ENCODE data around the gene TFAP2E. TPM values are rescaled to one million over a fixed set of nuclear protein-coding genes. Genes with fewer than 3 reads are reported as not detected.

Gene TFAP2E
- total RNA-seq, 1 donor from 2014 or later: 0.48 TPM

- intact Hi-C loops (cut with DNase I): no loop called here
- no peak for DNase-seq (ENCODE audit: low spot score)
Observed at GRCh38 chr1:35619237-35620121, 46.4 kb downstream of the TFAP2E start.

- no peak for DNase-seq (ENCODE audit: low spot score)
- intact Hi-C loops (cut with DNase I): no loop called here
Observed at GRCh38 chr1:35622510-35623178, 49.5 kb downstream of the TFAP2E start.

DNA sequence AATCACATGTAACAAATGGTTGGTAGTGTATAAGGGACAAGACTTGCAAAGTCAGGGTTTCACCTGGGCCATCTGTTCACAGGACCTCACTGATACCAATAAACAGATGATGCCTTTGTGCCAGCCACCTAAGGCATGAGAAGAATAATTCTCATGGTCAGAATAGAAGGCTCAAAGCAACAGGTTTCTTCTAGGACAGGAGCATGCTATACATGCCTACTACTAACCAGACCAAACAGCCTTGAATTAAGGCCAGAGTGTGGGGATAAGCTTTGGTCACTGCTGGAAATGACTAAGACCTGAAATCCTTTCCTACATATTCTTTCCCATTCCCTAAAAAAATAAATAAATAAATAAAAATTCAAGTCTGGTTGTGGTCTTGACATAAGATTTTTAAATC is 50.7 kb downstream of the TFAP2E start:
- intact Hi-C loops (cut with DNase I): no loop called here
- DNase-seq (ENCODE audit: low spot score): no peak

DNA sequence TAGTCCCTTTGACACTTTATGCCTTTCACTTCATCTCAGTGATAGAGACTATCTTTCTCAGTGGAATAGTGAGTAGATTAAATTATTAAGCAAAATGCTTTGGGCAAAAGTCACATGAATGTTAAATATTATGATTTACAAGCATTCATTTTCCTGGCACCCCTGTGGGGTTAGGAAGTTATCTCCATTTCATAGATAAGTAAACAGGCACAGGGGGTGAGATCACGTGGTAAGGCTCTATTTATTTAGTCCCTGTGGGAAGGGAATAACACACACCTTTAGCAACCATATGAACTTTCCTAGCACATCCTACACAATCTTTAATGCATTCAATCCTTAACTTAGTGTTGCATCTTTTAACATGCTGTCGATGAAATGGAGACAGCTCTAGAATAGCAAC is 55.9 kb downstream of the TFAP2E start:
- DNase-seq (ENCODE audit: low spot score): no peak
- intact Hi-C loops (cut with DNase I): no loop called here

DNA sequence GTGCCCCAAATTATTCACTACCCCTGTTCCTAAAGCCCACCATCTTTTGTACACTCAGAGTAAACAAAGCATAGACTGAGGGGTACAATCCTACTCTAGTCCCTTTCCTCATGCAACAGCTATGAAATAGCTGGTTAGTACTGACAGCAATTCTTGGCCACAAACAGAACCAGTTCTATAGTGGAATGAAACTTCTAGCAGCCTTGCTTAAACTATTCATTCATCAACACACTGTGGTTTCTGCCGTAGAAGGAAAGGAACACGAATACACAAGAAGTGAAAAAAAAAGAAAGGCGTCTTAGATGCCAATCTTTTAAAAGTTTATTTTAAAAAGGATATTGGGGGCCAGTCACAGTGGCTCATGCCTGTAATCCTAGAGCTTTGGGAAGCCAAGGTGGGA is 58.3 kb downstream of the TFAP2E start:
- intact Hi-C loops (cut with DNase I): no loop called here

GRCh38 chr1:35633547-35633946 is 60.4 kb downstream of the TFAP2E start:
- no peak for DNase-seq (ENCODE audit: low spot score)
- intact Hi-C loops (cut with DNase I): no loop called here

More for the DNA sequence above, 58.3 kb downstream of the TFAP2E start:
- DNase-seq (ENCODE audit: low spot score): no peak

DNA sequence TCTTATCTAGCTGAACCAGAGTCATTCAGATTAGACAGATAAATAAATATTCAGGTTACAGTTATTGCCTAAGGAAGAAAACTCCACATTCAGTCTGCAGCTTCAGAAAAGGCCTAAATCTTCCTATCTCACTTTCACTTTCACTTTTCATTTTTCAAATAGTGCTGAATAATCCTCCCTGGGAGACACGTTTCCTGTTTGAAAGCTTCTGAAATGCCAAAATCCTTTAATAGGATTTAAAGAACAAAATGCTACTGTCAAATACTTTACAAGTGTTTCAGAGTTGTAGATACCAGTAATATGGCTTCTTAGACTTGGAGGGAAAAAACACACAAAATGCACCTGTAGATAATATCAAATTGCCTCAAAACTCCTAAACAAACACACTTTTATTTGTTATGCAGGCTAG is 64.3 kb downstream of the TFAP2E start:
- intact Hi-C loops (cut with DNase I): no loop called here
- DNase-seq (ENCODE audit: low spot score): no peak

DNA sequence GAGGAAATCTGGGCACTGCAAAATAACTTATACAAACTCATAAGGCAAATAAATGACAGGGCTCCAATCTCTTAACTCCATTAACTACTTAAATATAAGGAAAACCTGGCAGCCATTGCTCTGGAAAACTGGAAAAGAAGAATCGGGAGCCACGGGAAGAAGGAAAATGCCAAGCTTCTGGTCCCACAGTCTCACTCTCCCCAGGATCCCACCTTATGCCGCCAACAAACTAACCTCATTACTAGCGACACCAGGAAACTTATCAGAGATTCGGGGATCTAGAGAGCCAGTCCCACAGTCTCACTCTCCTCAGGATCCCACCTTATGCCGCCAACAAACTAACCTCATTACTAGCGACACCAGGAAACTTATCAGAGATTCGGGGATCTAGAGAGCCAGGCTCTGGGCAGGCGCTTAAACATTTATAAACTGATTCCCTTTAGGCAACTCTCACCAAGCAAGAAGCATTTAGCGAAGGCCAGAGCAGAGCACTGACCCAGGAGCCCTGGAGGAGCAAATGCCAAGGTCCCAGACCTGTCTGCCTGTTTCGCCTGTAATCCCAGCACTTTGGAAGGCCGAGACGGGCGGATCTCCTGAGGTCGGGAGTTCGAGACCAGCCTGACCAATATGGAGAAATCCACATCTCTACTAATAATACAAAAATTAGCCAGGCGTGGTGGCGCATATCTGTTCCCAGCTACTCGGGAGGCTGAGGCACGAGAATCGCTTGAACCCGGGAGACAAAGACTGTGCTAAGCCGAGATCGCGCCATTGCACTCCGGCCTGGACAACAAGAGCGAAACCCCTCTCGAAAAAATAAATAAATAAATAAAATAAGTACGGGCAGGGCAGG is 67.5 kb downstream of the TFAP2E start:
- intact Hi-C loops (cut with DNase I): loop anchor here (5.0 kb wide), 1 partner anchor 77 kb away; the partner anchor contains the start of gene C1orf216
- DNase-seq (ENCODE audit: low spot score): no peak

DNA sequence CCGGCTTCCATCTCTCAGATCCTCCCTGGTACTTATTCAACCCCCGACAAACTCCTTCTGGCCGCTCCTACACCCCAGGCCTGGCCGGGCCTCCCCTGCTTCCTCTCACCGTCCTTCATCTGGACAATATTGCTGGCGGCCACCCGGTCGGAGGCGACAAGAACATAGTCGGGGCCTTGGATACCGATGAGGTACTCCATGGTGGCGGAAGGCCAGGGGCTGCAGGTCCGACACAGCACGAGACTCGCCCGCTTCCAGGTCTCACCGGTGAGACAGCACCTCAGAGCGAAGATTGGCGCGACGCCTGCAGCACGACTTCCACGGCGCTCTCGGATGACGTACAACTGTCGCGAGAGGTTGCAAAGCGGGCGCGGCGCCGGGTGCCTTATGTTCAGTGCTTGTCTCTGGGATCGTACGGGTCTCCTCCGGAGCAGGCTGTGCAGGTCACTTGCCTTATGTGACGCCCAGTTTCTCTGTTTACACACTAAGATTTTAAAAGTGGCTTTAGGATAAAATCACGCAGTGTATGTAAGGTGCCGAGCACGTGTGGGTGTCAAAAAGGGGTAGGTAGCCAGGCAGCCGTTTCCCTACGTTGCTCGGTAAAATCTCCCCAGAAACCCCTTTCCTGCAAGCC is 68.2 kb downstream of the TFAP2E start, which contains the start of gene PSMB2:
Gene PSMB2, minus strand, starts transcription at position 294 of the 634 bp plus-strand sequence. Its CDS starts 94 bp downstream, at position 200.
- peak; percentile 97 for DNase-seq (ENCODE audit: low spot score)
- intact Hi-C loops (cut with DNase I): loop anchor here (5.0 kb wide), 1 partner anchor 76 kb away; the partner anchor contains the start of gene C1orf216

GRCh38 chr1:35642471-35642955 is 69.4 kb downstream of the TFAP2E start:
- intact Hi-C loops (cut with DNase I): loop anchor here (5.0 kb wide), 1 partner anchor 75 kb away; the partner anchor contains the start of gene C1orf216
- DNase-seq (ENCODE audit: low spot score): no peak

- no peak for DNase-seq (ENCODE audit: low spot score)
- intact Hi-C loops (cut with DNase I): loop anchor here (5.0 kb wide), 1 partner anchor 73 kb away; the partner anchor contains the start of gene C1orf216
Observed at GRCh38 chr1:35644204-35644603, 71.1 kb downstream of the TFAP2E start.

Other genes with a start within 250 kb of the TFAP2E start
- gene KIAA0319L, start 15.9 kb upstream of the TFAP2E start, total RNA-seq: 84.0 TPM
- gene NCDN, start 15.5 kb upstream of the TFAP2E start, total RNA-seq: 56.0 TPM
- 35.6 TPM for gene PSMB2, start 68.2 kb downstream of the TFAP2E start, total RNA-seq
- 11.5 TPM for gene C1orf216, start 145.6 kb downstream of the TFAP2E start, total RNA-seq
- 0.46 TPM for gene CLSPN, start 196.7 kb downstream of the TFAP2E start, total RNA-seq
- gene AGO4, start 234.7 kb downstream of the TFAP2E start, total RNA-seq: 23.9 TPM

Measured in cardiac septum (tissue), 1 donor.